H1 (cell line): ENCODE measurements around the gene CSRP1. TPM values are rescaled to one million over a fixed set of nuclear protein-coding genes. Genes with fewer than 3 reads are reported as not detected.

ENCODE experiments used
- CTCF ChIA-PET: fragments of 300-600 bp; sonication (Branson Sonifier 250); formaldehyde crosslinking; loops from one replicate; lab custom pipeline; 2021; ENCODE audit not compliant: partially characterized antibody; lab: Charles Lee
- POLR2A ChIA-PET: fragments of 300-600 bp; sonication (Branson Sonifier 250); formaldehyde crosslinking; loops from one replicate; lab custom pipeline; 2021; ENCODE audit warnings: inconsistent platforms; ENCODE audit not compliant: partially characterized antibody; lab: Charles Lee
- DNase-seq, 2 experiments: peaks; one replicate each; pipeline versions ENCODE4 v3.0.0 to v3.0.0-alpha.2; 2010 to 2022; ENCODE audit warnings: low spot score in 2 of 2, low read depth in 1 of 2, mixed read lengths in 1 of 2
- FAIRE-seq: peaks from 2 replicates; lab custom pipeline; 2011; peaks lifted over from hg19 to GRCh38; lab: Jason Lieb, UNC
- H2AFZ ChIP-seq: 2 replicates; pipeline ENCODE4 v1.8.1; 2012; ENCODE audit warnings: low read length, inconsistent platforms
- H2AK5ac ChIP-seq: 2 replicates; pipeline ENCODE4 v1.6.1; 2013; ENCODE audit warnings: low read depth, low read length
- H2BK120ac ChIP-seq: replicated peaks from 2 replicates; pipeline ENCODE3; 2013; ENCODE audit warnings: low read depth, low read length, inconsistent platforms
- H2BK12ac ChIP-seq: 2 replicates; pipeline ENCODE4 v1.6.1; 2013; ENCODE audit warnings: low read depth, low read length
- H2BK15ac ChIP-seq: 2 replicates; pipeline ENCODE4 v1.6.1; 2013; ENCODE audit warnings: low read length
- H2BK20ac ChIP-seq: 2 replicates; pipeline ENCODE4 v1.6.1; 2013; ENCODE audit warnings: low read length
- H2BK5ac ChIP-seq: 2 replicates; pipeline ENCODE4 v1.6.1; 2013; ENCODE audit warnings: low read depth, low read length
- H3K14ac ChIP-seq: 2 replicates; pipeline ENCODE4 v1.6.1; 2013; ENCODE audit warnings: inconsistent platforms; ENCODE audit not compliant: insufficient read length
- H3K18ac ChIP-seq: 2 replicates; pipeline ENCODE4 v1.6.1; 2013; ENCODE audit warnings: low read length; ENCODE audit errors: extremely low read depth
- H3K23ac ChIP-seq: 2 replicates; pipeline ENCODE4 v1.6.1; 2013; ENCODE audit warnings: inconsistent platforms; ENCODE audit not compliant: insufficient read length
- H3K23me2 ChIP-seq: 2 replicates; pipeline ENCODE4 v1.6.1; 2013; ENCODE audit warnings: low read depth, low read length
- H3K27ac ChIP-seq: 2 replicates; pipeline ENCODE4 v1.6.1; 2011; ENCODE audit warnings: low read depth, low read length, inconsistent platforms
- H3K27me3 ChIP-seq, 4 experiments: replicated peaks in 1 of 4; 1 replicate in 1 of 4; 2 replicates in 3 of 4; pipeline versions ENCODE4 v1.6.1 to v1.8.1; 2011 to 2013; ENCODE audit warnings: low read length in 3 of 4, mild to moderate bottlenecking in 3 of 4, inconsistent platforms in 2 of 4, mixed read lengths in 2 of 4, moderate library complexity in 1 of 4; ENCODE audit not compliant: control insufficient read depth in 3 of 4, insufficient read depth in 3 of 4; ENCODE audit errors: extremely low read depth in 1 of 4
- H3K36me3 ChIP-seq, 4 experiments: 2 replicates each; pipeline versions ENCODE4 v1.6.1 to v1.8.1; 2011 to 2013; ENCODE audit warnings: mild to moderate bottlenecking in 4 of 4, low read length in 3 of 4, moderate library complexity in 2 of 4, control low read depth in 1 of 4, inconsistent platforms in 1 of 4; ENCODE audit not compliant: insufficient read depth in 4 of 4, control insufficient read depth in 2 of 4
- H3K4ac ChIP-seq: replicated peaks from 2 replicates; pipeline ENCODE3; 2013; ENCODE audit warnings: low read length, low read depth, mixed read lengths, inconsistent platforms; ENCODE audit not compliant: insufficient read length
- H3K4me1 ChIP-seq, 4 experiments: replicated peaks in 1 of 4; 1 replicate in 1 of 4; 2 replicates in 3 of 4; pipeline versions ENCODE4 v1.6.1 to v1.8.1; 2011 to 2013; ENCODE audit warnings: low read length in 3 of 4, inconsistent platforms in 2 of 4, mixed read lengths in 1 of 4; ENCODE audit not compliant: insufficient read depth in 4 of 4, control insufficient read depth in 3 of 4
- H3K4me2 ChIP-seq, 2 experiments: 2 replicates each; pipeline versions ENCODE4 v1.6.1 to v1.8.1; 2011 to 2013; ENCODE audit warnings: low read depth in 2 of 2, low read length in 2 of 2, control low read depth in 1 of 2, inconsistent platforms in 1 of 2, mild to moderate bottlenecking in 1 of 2; ENCODE audit not compliant: insufficient read depth in 1 of 2
- H3K4me3 ChIP-seq, 4 experiments: fragments of 200-600, 300-600 bp in 1 of 4; sonication (generic), shearing (Covaris generic), sonication (Bioruptor Twin) in 1 of 4; 2 replicates each; pipeline versions ENCODE4 v1.5.1 to v1.8.1; 2011 to 2016; ENCODE audit warnings: low read length in 4 of 4, low read depth in 3 of 4, control low read depth in 2 of 4, inconsistent platforms in 2 of 4, mild to moderate bottlenecking in 2 of 4, mixed read lengths in 1 of 4, moderate library complexity in 1 of 4; ENCODE audit not compliant: insufficient read depth in 2 of 4; ENCODE audit errors: extremely low read depth in 1 of 4
- H3K56ac ChIP-seq: replicated peaks from 2 replicates; pipeline ENCODE3; 2013; ENCODE audit warnings: low read depth, mild to moderate bottlenecking, mixed read lengths, low read length, inconsistent platforms; ENCODE audit not compliant: insufficient read length
- H3K79me1 ChIP-seq: 2 replicates; pipeline ENCODE4 v1.6.1; 2013; ENCODE audit warnings: low read depth, low read length, control low read depth
- H3K79me2 ChIP-seq, 2 experiments: 2 replicates each; pipeline versions ENCODE4 v1.6.1 to v1.8.1; 2012 to 2013; ENCODE audit warnings: low read length in 2 of 2, mild to moderate bottlenecking in 2 of 2, inconsistent platforms in 1 of 2; ENCODE audit not compliant: insufficient read depth in 2 of 2, control insufficient read depth in 1 of 2
- H3K9ac ChIP-seq, 4 experiments: replicated peaks in 1 of 4; 1 replicate in 1 of 4; 2 replicates in 3 of 4; pipeline versions ENCODE4 v1.6.1 to v1.8.1; 2011 to 2013; ENCODE audit warnings: low read depth in 3 of 4, low read length in 3 of 4, control low read depth in 2 of 4, mild to moderate bottlenecking in 2 of 4, moderate library complexity in 2 of 4, inconsistent platforms in 1 of 4; ENCODE audit errors: extremely low read depth in 1 of 4
- H3K9me3 ChIP-seq, 2 experiments: 2 replicates each; pipeline versions ENCODE4 v1.6.1 to v1.8.1; 2012 to 2013; ENCODE audit warnings: mild to moderate bottlenecking in 2 of 2, moderate library complexity in 2 of 2, control low read depth in 1 of 2, inconsistent platforms in 1 of 2, low read depth in 1 of 2, low read length in 1 of 2, mixed read lengths in 1 of 2; ENCODE audit not compliant: insufficient read depth in 2 of 2
- H4K20me1 ChIP-seq, 2 experiments: replicated peaks in 1 of 2; 2 replicates each; pipeline versions ENCODE3 to v1.8.1; 2011 to 2013; ENCODE audit warnings: inconsistent platforms in 2 of 2, low read length in 2 of 2, mild to moderate bottlenecking in 1 of 2; ENCODE audit not compliant: insufficient read depth in 2 of 2, control insufficient read depth in 1 of 2
- H4K5ac ChIP-seq: 2 replicates; pipeline ENCODE4 v1.6.1; 2013; ENCODE audit warnings: low read length, low read depth, mixed read lengths, inconsistent platforms; ENCODE audit not compliant: insufficient read length
- H4K8ac ChIP-seq: 2 replicates; pipeline ENCODE4 v1.8.0; 2013; ENCODE audit warnings: mild to moderate bottlenecking, moderate library complexity, low read length, inconsistent platforms; ENCODE audit not compliant: insufficient read depth; ENCODE audit errors: extremely low read depth
- H4K91ac ChIP-seq: replicated peaks from 2 replicates; pipeline ENCODE3; 2013; ENCODE audit warnings: low read length, mixed read lengths, inconsistent platforms; ENCODE audit not compliant: insufficient read length
- CBX5 ChIP-seq: fragments of 300-800, 300-1000 bp; sonication (generic); IDR thresholded peaks from 2 replicates; pipeline ENCODE4 v1.7.1; 2016; ENCODE audit warnings: antibody characterized with exemption, low read length, low read depth
- EP300 ChIP-seq, 2 experiments: IDR thresholded peaks; 1 replicate in 1 of 2; 2 replicates in 1 of 2; pipeline ENCODE4 v1.6.1; 2011 to 2012; ENCODE audit warnings: low read depth in 2 of 2, low read length in 2 of 2, mild to moderate bottlenecking in 2 of 2, borderline replicate concordance in 1 of 2, inconsistent platforms in 1 of 2, moderate library complexity in 1 of 2
- KDM5A ChIP-seq: fragments of 200-600 bp; IDR thresholded peaks from 2 replicates; pipeline ENCODE4 v1.7.1; 2012; ENCODE audit warnings: mild to moderate bottlenecking, low read length, inconsistent platforms, mixed read lengths
- NANOG ChIP-seq: IDR thresholded peaks from 2 replicates; pipeline ENCODE4 v1.6.1; 2011; ENCODE audit warnings: low read length, low read depth, mild to moderate bottlenecking, inconsistent platforms; ENCODE audit not compliant: insufficient read depth, poor library complexity, severe bottlenecking
- NRF1 ChIP-seq: IDR thresholded peaks from 2 replicates; pipeline ENCODE4 v1.6.1; 2011; ENCODE audit warnings: mild to moderate bottlenecking, low read depth, low read length, improper control_type of control experiment
- PHF8 ChIP-seq: fragments of 200-600 bp; sonication (generic); conservative IDR thresholded peaks from 2 replicates; pipeline ENCODE4 v1.7.1; 2012; ENCODE audit warnings: low read depth, mild to moderate bottlenecking, inconsistent platforms, low read length, moderate library complexity
- POLR2AphosphoS5 ChIP-seq: IDR thresholded peaks from 2 replicates; pipeline ENCODE4 v1.6.1; 2011; ENCODE audit warnings: low read depth, low read length
- SAP30 ChIP-seq: fragments of 300-600 bp; sonication (generic); IDR thresholded peaks from 2 replicates; pipeline ENCODE4 v1.7.1; 2012; ENCODE audit warnings: low read length, moderate library complexity, mild to moderate bottlenecking, inconsistent platforms; ENCODE audit not compliant: insufficient read depth, insufficient replicate concordance
- SRF ChIP-seq: IDR thresholded peaks from 2 replicates; pipeline ENCODE4 v1.6.1; 2011; ENCODE audit warnings: mild to moderate bottlenecking, low read depth, low read length, moderate library complexity
- SUZ12 ChIP-seq: fragments of 200-600 bp; sonication (generic); IDR thresholded peaks from 2 replicates; pipeline ENCODE4 v1.6.1; 2012; ENCODE audit warnings: mild to moderate bottlenecking, inconsistent platforms, low read length, moderate library complexity, mixed read lengths
- ZNF274 ChIP-seq: IDR thresholded peaks from 2 replicates; pipeline ENCODE4 v1.7.0; 2012; ENCODE audit warnings: low read length, borderline replicate concordance; ENCODE audit errors: extremely low read depth
- WGBS, 2 experiments: shearing (Covaris generic) in 1 of 2; methylation state at CpG; one replicate each; pipeline versions ENCODE4 v1.1.6 to v1.1.7; 2013 to 2015; ENCODE audit warnings: low lambda C conversion rate in 2 of 2, mixed read lengths in 2 of 2, inconsistent platforms in 1 of 2, low coverage in 1 of 2, missing lambda C conversion rate in 1 of 2; ENCODE audit not compliant: insufficient replicate concordance in 2 of 2, insufficient coverage in 1 of 2, insufficient read length in 1 of 2; ENCODE audit errors: extremely low coverage in 1 of 2, missing lambda C conversion rate in 1 of 2; 5-methylcytosine and 5-hydroxymethylcytosine counted together
- polyA plus RNA-seq, 7 experiments: library from polyadenylated mRNA; depleted of rRNA in 3 of 7; stranded (reverse) in 5 of 7; unstranded in 2 of 7; fragments of >200 nt in 5 of 7; fragments of 200-250 nt in 2 of 7; gene quantifications; 1 replicate in 5 of 7; 2 replicates in 1 of 7; 4 replicates in 1 of 7; pipeline versions ENCODE4 v1.2.1 to v1.2.3, GENCODE V29; 2011 to 2013; ENCODE audit warnings: missing spikeins in 2 of 7, mixed read lengths in 2 of 7
- total RNA-seq: library from RNA; stranded (reverse); fragmentation: NEBNext Ultra II Directional; extraction: Animal tissue kit (Norgen Biotek cat#: 25700); gene quantifications from 2 replicates; pipeline ENCODE4 v1.2.1, GENCODE V29; 2021

The CSRP1 gene
- total and polyA plus RNA-seq, 2 of the 8 experiments (the other 6 are each of a cell fraction or from before 2014, with no cell fraction given): 14.2 to 22.3 TPM

DNA sequence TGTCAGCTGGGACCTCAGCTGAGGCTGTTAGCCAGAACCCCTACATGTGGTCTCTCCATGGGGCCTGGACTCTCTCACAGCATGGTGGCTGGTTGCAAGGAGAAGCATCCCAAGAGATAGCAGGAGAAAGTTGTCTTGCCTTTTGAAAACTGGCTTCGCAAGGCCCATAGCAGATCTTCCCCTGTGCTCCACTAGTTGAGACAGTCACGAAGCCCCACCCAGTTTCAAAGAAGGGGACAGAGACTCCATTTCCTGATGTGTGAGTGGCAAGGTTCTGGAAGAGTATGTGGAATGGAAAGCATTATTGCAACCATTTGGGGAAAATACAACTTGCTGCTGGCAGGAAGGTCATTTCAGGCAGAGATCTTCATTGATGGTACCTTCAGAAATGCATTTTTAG, 7.5 kb upstream of the CSRP1 start:
- Histone ChIP-seq H4K91ac (no peak overlapping the region), H3K27me3 (no peaks in the 10 kb centered on the region; a peak in 1 of 7 replicates), H3K36me3 (no peaks in the 10 kb centered on the region), H4K5ac (no peak overlapping the region), H4K20me1 (no peaks in the 10 kb centered on the region), H3K9me3 (no peaks in the 10 kb centered on the region), H3K79me2 (no peaks in the 10 kb centered on the region), H2BK20ac (no peak overlapping the region), H3K9ac (no peak overlapping the region), H3K79me1 (no peaks in the 10 kb centered on the region), H2AFZ (no peak overlapping the region), H3K18ac (no peak overlapping the region), H3K4ac (no peak overlapping the region), H2AK5ac (no peak overlapping the region), H3K27ac (no peak overlapping the region), H2BK12ac (no peak overlapping the region), H3K4me2 (no peak overlapping the region), H3K23ac (no peak overlapping the region), H4K8ac (no peak overlapping the region), H2BK5ac (no peak overlapping the region), H3K4me1 (peaks cover 3 to 5% (median 5%) of the 10 kb centered on the region in 4 experiments; a peak in 6 of 7 replicates), H2BK120ac (no peak overlapping the region), H3K4me3 (no peak overlapping the region), H3K56ac (no peak overlapping the region), H3K23me2 (no peaks in the 10 kb centered on the region; the same call in 1 of the 2 replicates), H2BK15ac (no peak overlapping the region), H3K14ac (no peak overlapping the region)
- CTCF ChIA-PET: interaction anchor here (0.8 to 43.8 kb wide), 12 partner anchors 8 to 366 kb away, joined by 3 to 929 read pairs (median 18); partner anchors contain the start of genes CSRP1 and NAV1
- WGBS, 2 experiments: 90% methylated on average over 2 of the region's 2 CpGs; no CpG with 5 or more reads in 1 of the 2 experiments
- TF ChIP-seq EP300 (IDR thresholded peaks at IDR 0.05; ENCODE audit: borderline replicate concordance in 1 of 2, low read depth in 2 of 2, low read length in 2 of 2): no peak
- no peak for TF ChIP-seq SRF
- TF ChIP-seq PHF8: no peak
- no peak for TF ChIP-seq POLR2AphosphoS5
- no peak for TF ChIP-seq SUZ12
- no peak for TF ChIP-seq SAP30
- TF ChIP-seq NANOG: no peak
- no peak for TF ChIP-seq ZNF274
- no peak for TF ChIP-seq KDM5A
- no peak for TF ChIP-seq NRF1
- TF ChIP-seq CBX5: no peak
- POLR2A ChIA-PET: interaction anchor here (1.1 to 6.3 kb wide), 3 partner anchors 12 to 33 kb away, joined by 3 to 52 read pairs (median 30); no protein-coding TSS in a partner anchor
- FAIRE-seq (no peak), DNase-seq (no peak)
